Daoy (cell line): ENCODE measurements around the gene BIRC6. TPM values are rescaled to one million over a fixed set of nuclear protein-coding genes. Genes with fewer than 3 reads are reported as not detected.

Experiments used
- total RNA-seq: library from RNA; depleted of rRNA; stranded (reverse); fragments of >200 nt; shearing (Covaris generic); gene quantifications from 2 replicates; pipeline ENCODE4 v1.2.3, GENCODE V29; 2014; rRNA removed

BIRC6 gene
- total RNA-seq, 1 experiment from 2014 or later = 63.6 TPM

Other genes starting within 250 kb of the BIRC6 start
- gene SLC30A6, start 191.2 kb upstream of the BIRC6 start, total RNA-seq = 29.2 and 32.9 TPM in 2 replicates
- not detected in 2 replicates for gene NLRC4, start 92.1 kb upstream of the BIRC6 start, total RNA-seq
- gene YIPF4, start 79.1 kb upstream of the BIRC6 start, total RNA-seq = 20.9 and 59.1 TPM in 2 replicates